Left lung (tissue), 10 donors: ENCODE results near the gene ARHGEF38. TPM values are rescaled to one million over a fixed set of nuclear protein-coding genes. Genes with fewer than 3 reads are reported as not detected.

Experiments
- ATAC-seq: fragments of 200-7000 bp; cut with Tn5 transposase; one replicate; pipeline ENCODE4 v1.9.1; 2020; ENCODE audit warnings: moderate library complexity
- DNase-seq, 4 donors: peaks; one replicate each; pipeline ENCODE4 v3.0.0-alpha.2; 2013 to 2020
- H3K27ac ChIP-seq, 2 donors: fragments of 200-600 bp; sonication (generic) in 1 of 2; one replicate each; pipeline versions ENCODE4 v1.5.0 to v1.8.0; 2020 to 2021
- H3K27me3 ChIP-seq, 2 donors: fragments of 200-600 bp; sonication (generic) in 1 of 2; one replicate each; pipeline versions ENCODE4 v1.5.0 to v1.8.0; 2020 to 2021
- H3K36me3 ChIP-seq, 2 donors: fragments of 200-600 bp; sonication (generic) in 1 of 2; one replicate each; pipeline versions ENCODE4 v1.5.0 to v1.8.0; 2020 to 2021
- H3K4me1 ChIP-seq, 2 donors: fragments of 200-600 bp; one replicate each; pipeline ENCODE4 v1.8.0; 2021
- H3K4me3 ChIP-seq, 2 donors: fragments of 200-600 bp; sonication (generic) in 1 of 2; one replicate each; pipeline versions ENCODE4 v1.5.0 to v1.8.0; 2020 to 2021; ENCODE audit warnings: mild to moderate bottlenecking in 1 of 2
- H3K9me3 ChIP-seq, 2 donors: fragments of 200-600 bp; sonication (generic) in 1 of 2; one replicate each; pipeline versions ENCODE4 v1.5.0 to v1.8.0; 2020 to 2021
- intact Hi-C, 2 donors: fragments of 100-400 bp; cut with DNase I; formaldehyde crosslinking; loops; one replicate each; pipeline versions ENCODE4 v1.11.2 to v1.14.2; 2022
- polyA plus RNA-seq, 6 donors: library from polyadenylated mRNA; unstranded; fragments of 120-200 nt; gene quantifications; one replicate each; pipeline ENCODE4 v1.2.1, GENCODE V29; 2013; ENCODE audit not compliant: insufficient read length in 6 of 6
- total RNA-seq, 2 donors: library from RNA; stranded (reverse); fragmentation: NEBNext Ultra II Directional; extraction: Animal tissue kit (Norgen Biotek cat#: 25700); gene quantifications; one replicate each; pipeline ENCODE4 v1.2.1, GENCODE V29; 2021
- TF ChIP-seq, protein P1 (sequence below), 2 donors: fragments of 200-600 bp; sonication (generic) in 1 of 2; IDR thresholded peaks; one replicate each; pipeline versions ENCODE4 v1.5.0 to v1.8.0; 2021; ENCODE audit warnings: antibody characterized with exemption in 2 of 2
- donor health status: DM: no; HTN: yes; CAD: no.
- donor health status: DM: no; HTN: no; CAD: no.

ARHGEF38 gene
- total and polyA plus RNA-seq, 8 donors = 5.0 to 12.1 (median 8.4) TPM

DNA sequence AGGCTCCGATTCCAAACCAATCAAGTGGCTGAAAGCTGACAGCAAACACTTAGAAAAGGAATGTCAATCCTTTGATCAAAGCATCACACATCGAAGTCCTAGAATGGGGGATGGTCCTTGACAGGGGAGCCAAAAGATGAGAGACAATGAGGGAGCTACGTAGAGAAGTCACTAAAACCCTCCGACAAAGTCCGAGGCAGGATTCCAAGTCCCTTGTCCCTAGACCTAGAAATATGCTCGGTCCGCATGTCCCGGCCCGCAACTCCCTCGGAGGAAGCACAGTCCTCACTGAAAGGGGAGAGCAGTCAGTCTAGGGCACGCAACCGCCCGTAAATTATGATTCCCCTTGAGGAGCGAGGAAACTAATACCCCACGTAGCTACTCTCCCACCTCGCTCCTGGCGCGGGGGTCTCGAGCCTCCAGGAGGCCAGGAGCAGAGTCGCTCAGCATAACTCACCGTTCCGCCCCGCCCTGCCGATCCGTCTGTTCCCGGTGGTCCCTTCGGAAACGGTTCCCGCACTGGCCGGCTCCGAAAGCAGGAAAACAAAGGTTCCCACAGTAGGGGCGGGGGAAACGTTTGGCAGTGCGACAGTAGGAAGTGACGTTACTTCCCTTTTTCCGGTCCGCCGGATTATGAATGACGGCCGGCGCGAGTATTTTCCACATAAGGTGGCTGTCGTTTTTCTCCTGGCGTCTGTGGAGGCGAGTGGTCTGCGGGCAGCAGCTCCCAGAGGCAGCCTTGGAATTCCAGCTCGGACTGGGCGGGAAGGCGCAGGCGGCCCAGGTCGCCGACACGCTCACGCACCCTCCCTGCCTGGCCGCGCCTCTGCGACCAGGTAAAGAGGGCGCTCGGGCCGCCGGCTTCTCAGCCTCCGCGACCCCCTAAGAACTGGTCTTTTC, 156.0 kb downstream of the ARHGEF38 start, which contains the start of the genes GSTCD and INTS12:
TSS of gene GSTCD (plus strand) at position 604 of the 900 bp plus-strand sequence. CDS start 8,830 bp downstream, outside the sequence.
TSS of gene INTS12 (minus strand) at position 509 of the 900 bp plus-strand sequence. CDS start 8,684 bp downstream, outside the sequence.
- TF ChIP-seq, protein P1, sequence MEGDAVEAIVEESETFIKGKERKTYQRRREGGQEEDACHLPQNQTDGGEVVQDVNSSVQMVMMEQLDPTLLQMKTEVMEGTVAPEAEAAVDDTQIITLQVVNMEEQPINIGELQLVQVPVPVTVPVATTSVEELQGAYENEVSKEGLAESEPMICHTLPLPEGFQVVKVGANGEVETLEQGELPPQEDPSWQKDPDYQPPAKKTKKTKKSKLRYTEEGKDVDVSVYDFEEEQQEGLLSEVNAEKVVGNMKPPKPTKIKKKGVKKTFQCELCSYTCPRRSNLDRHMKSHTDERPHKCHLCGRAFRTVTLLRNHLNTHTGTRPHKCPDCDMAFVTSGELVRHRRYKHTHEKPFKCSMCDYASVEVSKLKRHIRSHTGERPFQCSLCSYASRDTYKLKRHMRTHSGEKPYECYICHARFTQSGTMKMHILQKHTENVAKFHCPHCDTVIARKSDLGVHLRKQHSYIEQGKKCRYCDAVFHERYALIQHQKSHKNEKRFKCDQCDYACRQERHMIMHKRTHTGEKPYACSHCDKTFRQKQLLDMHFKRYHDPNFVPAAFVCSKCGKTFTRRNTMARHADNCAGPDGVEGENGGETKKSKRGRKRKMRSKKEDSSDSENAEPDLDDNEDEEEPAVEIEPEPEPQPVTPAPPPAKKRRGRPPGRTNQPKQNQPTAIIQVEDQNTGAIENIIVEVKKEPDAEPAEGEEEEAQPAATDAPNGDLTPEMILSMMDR (IDR thresholded peaks at IDR 0.05) = no peak
- no peaks in the 10 kb centered on the region for H3K27me3 ChIP-seq
- H3K9me3 ChIP-seq = no peaks in the 10 kb centered on the region
- H3K4me1 ChIP-seq = peaks cover 14 to 20% of the 10 kb centered on the region in 2 donors
- intact Hi-C loops = no loop called here
- H3K27ac ChIP-seq = peak within 1 kb of the TSS; percentile 87 to 89
- peak within 1 kb of the TSS; percentile 71 to 84 for H3K4me3 ChIP-seq
- no peaks in the 10 kb centered on the region for H3K36me3 ChIP-seq
- DNase-seq (peak; percentile 92 to 95 (median 93)), ATAC-seq (peak; percentile 99)

DNA sequence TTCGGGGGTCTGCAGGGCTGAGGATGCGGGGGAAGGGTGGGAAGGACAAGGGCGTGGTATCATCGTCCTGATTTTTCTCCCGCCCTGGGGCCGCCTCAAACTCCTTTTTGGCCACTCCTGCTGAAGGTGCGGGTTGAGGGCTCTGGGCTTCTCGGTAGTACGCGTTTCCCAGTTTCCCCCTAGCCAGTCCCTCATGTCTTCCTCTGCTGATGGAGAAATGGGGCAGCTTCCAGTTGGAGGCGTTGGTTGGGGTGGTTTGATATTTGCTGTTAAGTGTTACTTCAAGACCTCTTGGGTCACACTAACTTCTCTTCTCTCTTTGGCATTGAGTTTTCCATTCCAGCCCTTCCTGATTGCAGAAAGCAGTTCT, 156.6 kb downstream of the ARHGEF38 start:
- intact Hi-C loops = no loop called here
- DNase-seq = peak in 2 of 4 donors; percentile 39 to 40
- no peaks in the 10 kb centered on the region for H3K27me3 ChIP-seq

DNA sequence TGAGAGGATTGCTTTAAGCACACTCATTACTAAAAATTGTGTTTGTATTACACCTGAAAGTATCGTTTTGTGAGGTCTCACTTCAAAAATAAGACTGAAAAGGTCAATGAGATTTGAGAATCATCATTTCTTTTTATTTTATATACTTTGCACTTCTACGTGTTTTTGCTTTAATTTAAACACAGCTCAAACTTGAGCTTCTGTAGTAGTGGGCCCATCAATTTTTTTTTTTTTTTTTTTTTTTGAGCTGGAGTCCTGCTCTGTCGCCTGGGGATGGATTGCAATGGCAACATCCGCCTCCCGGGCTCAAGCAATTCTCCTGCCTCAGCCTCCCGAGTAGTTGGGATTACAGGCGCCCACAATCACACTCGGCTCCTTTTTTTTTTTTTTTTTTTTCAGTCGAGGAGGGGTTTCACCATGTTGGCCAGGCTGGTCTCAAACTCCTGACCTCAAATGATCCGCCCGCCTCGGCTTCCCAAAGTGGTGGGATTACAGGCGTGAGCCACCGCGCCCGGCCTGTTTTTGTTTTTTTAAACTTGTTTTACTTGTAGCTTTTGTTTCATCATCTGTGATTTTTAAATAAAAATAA, 157.7 kb downstream of the ARHGEF38 start:
- Histone ChIP-seq H3K4me3 (no peak overlapping the region), H3K4me1 (peaks cover 18 to 33% of the 10 kb centered on the region in 2 donors), H3K36me3 (no peaks in the 10 kb centered on the region), H3K27me3 (no peaks in the 10 kb centered on the region), H3K27ac (no peak overlapping the region), H3K9me3 (no peaks in the 10 kb centered on the region)
- intact Hi-C loops = no loop called here
- ATAC-seq = no peak
- no peak for DNase-seq
- TF ChIP-seq, protein P1 (IDR thresholded peaks at IDR 0.05) = no peak

More for the DNA sequence above, 156.6 kb downstream of the ARHGEF38 start:
- H3K36me3 ChIP-seq = no peaks in the 10 kb centered on the region
- peaks cover 14 to 24% of the 10 kb centered on the region in 2 donors for H3K4me1 ChIP-seq
- peak overlapping the region; percentile 71 to 84 for H3K4me3 ChIP-seq
- H3K27ac ChIP-seq = peak overlapping the region; percentile 87 to 89
- TF ChIP-seq, protein P1 (IDR thresholded peaks at IDR 0.05) = no peak
- no peaks in the 10 kb centered on the region for H3K9me3 ChIP-seq
- peak; percentile 56 for ATAC-seq

- intact Hi-C loops = no loop called here
- DNase-seq (no peak), ATAC-seq (no peak)
- Histone ChIP-seq H3K4me3 (no peak overlapping the region), H3K36me3 (no peaks in the 10 kb centered on the region), H3K9me3 (no peaks in the 10 kb centered on the region), H3K27me3 (no peaks in the 10 kb centered on the region), H3K4me1 (peaks cover 18 to 37% of the 10 kb centered on the region in 2 donors), H3K27ac (no peak overlapping the region)
- TF ChIP-seq, protein P1 (IDR thresholded peaks at IDR 0.05) = no peak
Measured at GRCh38 chr4:105710678-105711077, 158.3 kb downstream of the ARHGEF38 start.

DNA sequence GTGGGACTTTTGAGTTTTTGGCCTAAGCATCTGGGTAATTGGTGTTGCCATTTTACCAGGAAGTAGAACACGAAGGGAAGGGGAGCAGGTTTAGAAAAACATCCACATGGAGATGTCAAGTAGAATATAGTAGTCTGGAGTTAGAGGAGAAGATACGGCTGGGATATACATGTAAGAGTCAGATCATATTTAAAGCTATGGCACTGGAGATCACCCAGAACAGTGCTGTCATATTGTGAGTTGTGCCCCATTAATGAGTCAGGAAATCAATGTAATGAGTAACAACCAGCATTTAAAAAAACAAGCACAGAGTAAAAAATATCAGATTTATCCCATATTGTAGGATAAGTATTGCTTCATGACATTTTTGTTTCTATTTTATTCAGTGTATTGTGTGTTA, 160.3 kb downstream of the ARHGEF38 start:
- intact Hi-C loops = no loop called here
- H3K36me3 ChIP-seq = no peaks in the 10 kb centered on the region
- H3K4me1 ChIP-seq = peaks cover 10 to 32% of the 10 kb centered on the region in 2 donors
- DNase-seq = no peak
- no peak for ATAC-seq
- H3K9me3 ChIP-seq = no peaks in the 10 kb centered on the region
- no peak overlapping the region for H3K27ac ChIP-seq
- H3K27me3 ChIP-seq = no peaks in the 10 kb centered on the region
- no peak overlapping the region for H3K4me3 ChIP-seq
- TF ChIP-seq, protein P1 (IDR thresholded peaks at IDR 0.05) = no peak
